Central memory CD8-positive, alpha-beta T cell (primary cell): Measurements from ENCODE around the gene ZBTB8OS.
"Not testable (repeated sequence)": the region's sequence is repeated elsewhere in the genome, so short reads cannot be mapped to it uniquely, and the experiment has no call there.

Source experiments
- ATAC-seq: fragments of 150-1000 bp; cut with Tn5 transposase; replicated peaks from 2 replicates; pipeline ENCODE4 v1.10.0; 2022; ENCODE audit warnings: mild to moderate bottlenecking, moderate FRiP score, moderate number of reproducible peaks; ENCODE audit not compliant: poor library complexity, severe bottlenecking; ENCODE audit errors: extremely low read depth
- DNase-seq, 2 donors: peaks; one replicate each; pipeline ENCODE4 v3.0.0; 2021; ENCODE audit warnings: low spot score in 2 of 2
- H3K27ac Mint-ChIP-seq: one replicate; pipeline ENCODE4 v1.8.0; 2022; ENCODE audit warnings: low read depth, mild to moderate bottlenecking, moderate library complexity, mixed read lengths
- H3K27me3 Mint-ChIP-seq: one replicate; pipeline ENCODE4 v1.8.0; 2022; ENCODE audit warnings: mixed read lengths
- H3K36me3 Mint-ChIP-seq: one replicate; pipeline ENCODE4 v1.8.0; 2022; ENCODE audit warnings: mild to moderate bottlenecking, moderate library complexity, mixed read lengths; ENCODE audit not compliant: insufficient read depth
- H3K4me1 Mint-ChIP-seq: one replicate; pipeline ENCODE4 v1.8.0; 2022; ENCODE audit warnings: mixed read lengths
- H3K4me3 Mint-ChIP-seq: one replicate; pipeline ENCODE4 v1.8.0; 2022; ENCODE audit warnings: mild to moderate bottlenecking, moderate library complexity, mixed read lengths
- H3K9me3 Mint-ChIP-seq: one replicate; pipeline ENCODE4 v1.8.0; 2022; ENCODE audit warnings: mixed read lengths

The ZBTB8OS gene

GRCh38 chr1:32679993-32680392 lies 29.6 kb upstream of the ZBTB8OS start:
- not testable (repeated sequence) for H3K4me1 Mint-ChIP-seq, ATAC-seq, H3K4me3 Mint-ChIP-seq, H3K27me3 Mint-ChIP-seq, H3K27ac Mint-ChIP-seq, H3K9me3 Mint-ChIP-seq, DNase-seq
- H3K36me3 Mint-ChIP-seq = peaks cover 79% of the 10 kb centered on the region

DNA sequence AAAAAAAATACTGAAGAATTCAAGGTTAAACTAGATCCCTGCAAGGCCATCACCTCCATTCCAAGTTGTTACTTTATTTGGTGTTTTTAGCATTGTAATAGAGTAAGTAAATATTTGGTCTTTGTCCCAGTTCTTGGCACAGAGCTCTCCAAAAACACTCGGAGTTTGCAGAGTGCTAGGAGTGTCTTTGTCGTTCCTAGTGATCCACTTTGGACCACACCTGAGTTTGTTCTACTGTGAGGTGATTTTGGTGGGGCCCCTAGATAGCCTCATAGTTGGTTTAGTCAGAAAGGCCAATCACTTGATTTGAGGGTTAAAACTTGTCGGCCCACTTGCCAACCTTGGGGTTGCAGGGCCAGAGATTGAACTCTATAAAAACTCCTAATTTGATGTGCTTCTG lies 26.6 kb upstream of the ZBTB8OS start:
- H3K27ac Mint-ChIP-seq = no peak overlapping the region
- no peak for ATAC-seq

DNA sequence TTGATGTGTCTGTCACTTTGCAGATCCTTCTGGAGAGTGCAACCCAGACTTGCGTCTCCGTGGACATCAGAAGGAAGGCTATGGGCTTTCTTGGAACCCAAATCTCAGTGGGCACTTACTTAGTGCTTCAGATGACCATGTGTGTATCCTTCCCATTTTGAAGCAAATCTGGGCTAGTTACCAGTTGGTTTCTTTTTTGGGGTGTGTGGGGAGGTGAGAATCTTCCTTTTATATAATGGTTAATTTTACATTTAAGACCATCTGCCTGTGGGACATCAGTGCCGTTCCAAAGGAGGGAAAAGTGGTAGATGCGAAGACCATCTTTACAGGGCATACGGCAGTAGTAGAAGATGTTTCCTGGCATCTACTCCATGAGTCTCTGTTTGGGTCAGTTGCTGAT lies 18.4 kb upstream of the ZBTB8OS start:
- peaks cover 71% of the 10 kb centered on the region for H3K36me3 Mint-ChIP-seq
- not testable (repeated sequence) for ATAC-seq, H3K27me3 Mint-ChIP-seq, DNase-seq, H3K4me1 Mint-ChIP-seq, H3K9me3 Mint-ChIP-seq, H3K4me3 Mint-ChIP-seq, H3K27ac Mint-ChIP-seq

More for the DNA sequence above, 26.6 kb upstream of the ZBTB8OS start:
- peaks cover 85% of the 10 kb centered on the region for H3K36me3 Mint-ChIP-seq
- H3K4me1 Mint-ChIP-seq = no peaks in the 10 kb centered on the region
- no peak overlapping the region for H3K4me3 Mint-ChIP-seq
- no peaks in the 10 kb centered on the region for H3K9me3 Mint-ChIP-seq
- no peak for DNase-seq
- no peaks in the 10 kb centered on the region for H3K27me3 Mint-ChIP-seq

DNA sequence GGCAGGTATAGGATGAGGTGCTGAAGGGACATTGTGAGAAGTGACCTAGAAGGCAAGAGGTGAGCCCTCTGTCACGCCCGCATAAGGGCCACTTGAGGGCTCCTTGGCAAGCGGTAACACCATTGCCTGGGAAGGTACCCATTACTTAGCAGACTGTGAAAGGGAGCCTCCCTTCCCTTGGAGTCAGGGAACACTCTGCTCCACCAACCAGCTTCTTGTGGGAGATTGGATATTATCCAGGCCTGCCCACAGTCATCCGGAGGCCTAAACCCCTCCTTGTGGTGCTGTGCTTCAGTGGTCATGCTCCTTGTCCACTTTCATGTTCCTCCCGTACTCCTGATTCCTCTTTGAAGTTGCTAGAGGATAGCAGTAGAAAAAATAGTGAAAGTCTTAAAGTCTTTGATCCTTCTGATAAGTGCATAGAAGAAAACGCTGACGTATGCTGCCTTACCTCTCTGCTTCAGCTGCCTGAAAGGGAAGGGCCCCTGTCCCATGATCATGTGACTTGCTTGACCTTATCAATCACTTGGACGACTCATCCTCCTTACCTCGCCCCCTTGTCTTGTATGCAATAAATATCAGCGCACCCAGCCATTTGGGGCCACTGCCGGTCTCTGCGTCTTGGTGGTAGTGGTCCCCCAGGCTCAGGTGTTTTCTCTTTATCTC lies 16.7 kb upstream of the ZBTB8OS start:
- H3K4me1 Mint-ChIP-seq = peaks cover 6% of the 10 kb centered on the region
- H3K27me3 Mint-ChIP-seq = no peaks in the 10 kb centered on the region
- H3K27ac Mint-ChIP-seq = peak overlapping the region; percentile 35
- no peak for DNase-seq
- no peak overlapping the region for H3K4me3 Mint-ChIP-seq
- H3K36me3 Mint-ChIP-seq = peaks cover 70% of the 10 kb centered on the region
- H3K9me3 Mint-ChIP-seq = no peaks in the 10 kb centered on the region
- ATAC-seq = no peak

DNA sequence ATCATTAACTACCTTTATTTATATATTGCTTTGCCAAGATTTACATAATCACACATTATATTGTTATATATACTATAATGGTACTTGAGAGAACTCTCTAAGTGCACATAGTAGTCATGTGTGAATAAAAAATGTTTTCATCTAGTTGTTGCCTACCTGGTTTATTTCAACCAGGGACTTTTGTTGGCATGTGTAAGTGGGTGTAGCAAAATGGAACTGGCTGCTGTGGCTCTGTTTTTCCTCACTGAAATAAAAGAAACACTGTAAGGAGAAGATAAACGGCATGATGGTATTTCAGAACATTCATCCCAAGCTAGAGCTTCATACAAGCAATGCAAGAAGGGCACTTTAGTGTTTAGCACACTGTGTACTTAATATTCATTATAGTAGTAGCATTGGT lies 15.6 kb upstream of the ZBTB8OS start:
- peaks cover 7% of the 10 kb centered on the region for H3K4me1 Mint-ChIP-seq
- H3K27me3 Mint-ChIP-seq = no peaks in the 10 kb centered on the region
- ATAC-seq (no peak), DNase-seq (no peak)
- H3K27ac Mint-ChIP-seq = no peak overlapping the region
- no peaks in the 10 kb centered on the region for H3K9me3 Mint-ChIP-seq
- H3K36me3 Mint-ChIP-seq = peaks cover 71% of the 10 kb centered on the region
- no peak overlapping the region for H3K4me3 Mint-ChIP-seq

- Mint-ChIP-seq H3K27ac (no peak overlapping the region), H3K9me3 (no peaks in the 10 kb centered on the region), H3K4me1 (peaks cover 41% of the 10 kb centered on the region), H3K27me3 (no peaks in the 10 kb centered on the region), H3K36me3 (peaks cover 83% of the 10 kb centered on the region), H3K4me3 (no peak overlapping the region)
- ATAC-seq = no peak
- no peak for DNase-seq
Measured at GRCh38 chr1:32659581-32659980, 9.2 kb upstream of the ZBTB8OS start.

DNA sequence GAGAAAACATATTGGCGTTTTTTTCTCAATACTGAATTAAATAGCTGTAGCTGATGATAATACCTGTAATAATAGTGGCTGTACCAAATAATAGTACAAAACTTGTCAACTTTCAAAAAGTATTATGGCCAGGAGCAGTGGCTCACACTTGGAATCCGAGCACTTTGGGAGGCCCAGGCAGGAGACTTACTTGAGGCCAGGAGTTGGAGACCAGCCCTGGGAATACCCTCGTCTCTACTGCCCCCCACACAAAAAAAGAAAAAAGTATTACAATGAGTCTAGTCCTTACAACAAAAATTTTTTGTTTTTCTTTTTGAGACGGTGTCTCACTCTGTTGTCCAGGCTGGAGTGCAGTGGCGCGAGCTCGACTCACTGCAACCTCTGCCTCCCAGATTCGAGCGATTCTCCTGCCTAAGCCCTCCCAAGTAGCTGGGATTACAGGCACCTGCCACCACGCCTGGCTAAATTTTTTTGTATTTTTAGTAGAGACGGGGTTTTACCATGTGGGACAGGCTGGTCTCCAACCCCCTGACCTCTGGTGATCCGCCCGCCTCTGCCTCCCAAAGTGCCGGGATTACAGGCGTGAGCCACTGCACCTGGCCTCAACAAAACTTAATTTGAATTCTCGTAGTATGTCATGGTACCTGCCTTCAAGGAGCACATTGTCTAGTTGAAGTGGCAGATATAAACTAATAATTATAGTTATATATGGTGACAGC lies 2.1 kb upstream of the ZBTB8OS start:
- no peaks in the 10 kb centered on the region for H3K9me3 Mint-ChIP-seq
- H3K4me1 Mint-ChIP-seq = peaks cover 54% of the 10 kb centered on the region
- DNase-seq (no peak), ATAC-seq (no peak)
- no peaks in the 10 kb centered on the region for H3K27me3 Mint-ChIP-seq
- peaks cover 66% of the 10 kb centered on the region for H3K36me3 Mint-ChIP-seq
- peak overlapping the region; percentile 80 for H3K4me3 Mint-ChIP-seq
- peak overlapping the region; percentile 98 for H3K27ac Mint-ChIP-seq

DNA sequence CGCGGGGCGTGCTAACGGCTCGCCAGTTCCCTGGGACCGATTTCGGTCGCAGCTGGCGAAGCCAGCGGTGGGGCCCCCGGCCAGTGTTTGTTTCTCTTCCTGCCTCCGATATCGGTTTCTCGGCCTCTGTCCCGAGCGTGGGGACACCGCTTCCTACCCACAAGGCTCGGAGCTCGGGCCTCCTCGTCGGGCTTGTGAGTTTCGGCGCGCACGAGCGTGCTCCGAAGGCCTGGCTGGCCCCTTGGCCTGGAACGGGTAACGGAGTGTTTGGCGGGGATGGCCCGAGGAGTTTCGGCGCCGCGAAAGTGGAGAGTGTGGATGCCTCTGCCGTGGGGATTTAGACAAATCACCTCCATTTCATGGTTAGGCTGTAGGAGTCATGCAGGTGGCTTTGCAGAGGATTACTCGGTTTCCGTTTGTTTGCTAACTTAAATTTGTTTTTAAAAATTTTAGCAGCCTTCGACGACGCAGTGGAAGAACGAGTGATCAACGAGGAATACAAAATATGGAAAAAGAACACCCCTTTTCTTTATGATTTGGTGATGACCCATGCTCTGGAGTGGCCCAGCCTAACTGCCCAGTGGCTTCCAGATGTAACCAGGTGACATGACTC lies 1.2 kb upstream of the ZBTB8OS start:
- peak overlapping the region; percentile 98 for H3K27ac Mint-ChIP-seq
- H3K4me3 Mint-ChIP-seq = peak overlapping the region; percentile 80
- peaks cover 48% of the 10 kb centered on the region for H3K4me1 Mint-ChIP-seq
- no peaks in the 10 kb centered on the region for H3K27me3 Mint-ChIP-seq
- DNase-seq = no peak
- peaks cover 60% of the 10 kb centered on the region for H3K36me3 Mint-ChIP-seq
- no peaks in the 10 kb centered on the region for H3K9me3 Mint-ChIP-seq
- ATAC-seq = no peak

DNA sequence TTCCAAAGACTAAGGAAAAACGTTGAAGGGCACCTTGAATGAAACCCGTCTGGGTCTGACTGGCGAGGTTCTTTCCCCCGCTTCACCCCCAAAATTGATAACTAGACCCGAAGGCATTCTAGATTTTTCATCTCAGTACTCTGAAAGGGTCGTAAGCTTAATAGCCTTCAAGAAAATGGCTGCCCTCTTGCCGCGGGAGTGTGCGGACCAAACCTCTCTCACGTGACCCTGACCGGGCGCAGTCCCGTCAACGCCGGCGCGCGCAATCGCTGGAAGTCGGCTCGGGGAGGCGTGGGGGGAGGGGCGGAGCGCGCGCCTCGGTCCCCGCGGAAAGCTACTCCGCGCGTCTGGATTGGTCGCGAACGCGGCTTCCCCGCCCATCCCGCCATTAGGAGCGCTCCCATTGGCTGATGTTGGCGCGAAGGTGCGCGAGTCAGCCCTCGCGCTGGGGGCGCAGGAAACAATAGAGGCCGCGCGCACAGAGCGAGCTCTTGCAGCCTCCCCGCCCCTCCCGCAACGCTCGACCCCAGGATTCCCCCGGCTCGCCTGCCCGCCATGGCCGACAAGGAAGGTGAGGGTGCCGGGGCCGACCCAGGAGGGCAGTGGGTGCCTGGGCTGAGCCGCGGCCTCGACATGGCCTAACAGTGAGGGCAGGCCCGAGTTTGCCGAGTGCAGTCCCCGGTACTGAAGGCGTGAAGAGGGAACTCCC lies 556 bp upstream of the ZBTB8OS start, which contains the start of gene RBBP4:
RBBP4 (plus strand) TSS at position 457 of the 709 bp plus-strand sequence; CDS start at position 556, 99 bp downstream.
- peak; percentile 96 to 98 for DNase-seq
- Mint-ChIP-seq H3K9me3 (no peaks in the 10 kb centered on the region), H3K4me3 (peak within 1 kb of the TSS; percentile 80), H3K4me1 (peaks cover 46% of the 10 kb centered on the region), H3K36me3 (peaks cover 56% of the 10 kb centered on the region), H3K27me3 (no peaks in the 10 kb centered on the region), H3K27ac (peak within 1 kb of the TSS; percentile 98)
- peak; percentile 85 for ATAC-seq

DNA sequence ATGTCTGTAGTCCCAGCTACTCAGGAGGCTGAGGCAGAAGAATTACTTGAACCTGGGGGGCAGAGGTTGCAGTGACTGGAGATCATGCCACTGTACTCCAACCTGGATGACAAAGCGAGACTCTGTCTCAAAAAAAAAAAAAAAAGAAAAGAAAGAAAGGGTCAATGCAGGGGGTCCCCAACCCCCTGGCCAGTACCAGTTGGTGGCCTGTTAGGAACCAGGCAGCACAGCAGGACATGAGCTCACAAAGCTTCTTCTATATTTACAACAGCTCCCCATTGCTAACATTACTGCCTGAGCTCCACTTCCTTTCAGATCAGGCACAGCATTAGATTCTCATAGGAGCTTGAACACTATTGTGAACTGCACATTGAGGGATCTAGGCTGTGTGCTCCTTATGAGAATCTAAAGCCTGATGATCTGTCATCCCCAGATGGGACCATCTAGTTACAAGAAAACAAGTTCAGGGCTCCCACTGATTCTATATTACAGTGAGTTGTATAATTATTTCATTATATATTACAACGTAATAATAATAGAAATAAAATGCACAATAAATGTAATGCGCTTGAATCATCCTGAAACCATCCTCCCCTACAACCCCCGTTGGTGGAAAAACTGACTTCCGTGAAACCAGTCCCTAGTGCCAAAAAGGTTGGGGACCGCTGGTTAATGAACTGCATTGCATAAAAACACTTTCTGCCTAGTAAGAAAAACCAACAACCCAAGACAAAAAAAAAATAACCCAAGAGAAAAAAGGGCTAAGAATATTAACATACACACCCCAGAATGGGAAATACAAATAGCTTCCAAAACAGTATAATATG lies 2.8 kb downstream of the ZBTB8OS start:
- H3K4me3 Mint-ChIP-seq = peak overlapping the region; percentile 80
- peak overlapping the region; percentile 76 for H3K27ac Mint-ChIP-seq
- H3K9me3 Mint-ChIP-seq = no peaks in the 10 kb centered on the region
- peaks cover 25% of the 10 kb centered on the region for H3K4me1 Mint-ChIP-seq
- no peaks in the 10 kb centered on the region for H3K27me3 Mint-ChIP-seq
- ATAC-seq (no peak), DNase-seq (no peak)
- H3K36me3 Mint-ChIP-seq = peaks cover 34% of the 10 kb centered on the region

- no peaks in the 10 kb centered on the region for H3K9me3 Mint-ChIP-seq
- peaks cover 18% of the 10 kb centered on the region for H3K4me1 Mint-ChIP-seq
- H3K4me3 Mint-ChIP-seq = no peak overlapping the region
- no peaks in the 10 kb centered on the region for H3K27me3 Mint-ChIP-seq
- DNase-seq (no peak), ATAC-seq (no peak)
- H3K27ac Mint-ChIP-seq = no peak overlapping the region
- peaks cover 14% of the 10 kb centered on the region for H3K36me3 Mint-ChIP-seq
Measured at GRCh38 chr1:32644426-32644825, 5.9 kb downstream of the ZBTB8OS start.
